GM10847 (cell line): ENCODE results near the gene PRKG1.

Experiments
- POLR2A ChIP-seq: IDR thresholded peaks from 2 replicates; pipeline ENCODE4 v1.6.1; 2011; ENCODE audit not compliant: insufficient read length; ENCODE audit errors: extremely low read depth

PRKG1 gene

GRCh38 chr10:51095444-51095843 lies 21.2 kb downstream of the PRKG1 start:
- no peak for TF ChIP-seq POLR2A

GRCh38 chr10:51097546-51097945 lies 23.3 kb downstream of the PRKG1 start:
- TF ChIP-seq POLR2A: no peak

- TF ChIP-seq POLR2A: no peak
These were observed 25.9 kb downstream of the PRKG1 start for GRCh38 chr10:51100221-51100620.

GRCh38 chr10:51103554-51104217 lies 29.4 kb downstream of the PRKG1 start:
- no peak for TF ChIP-seq POLR2A

- no peak for TF ChIP-seq POLR2A
These were observed 32.1 kb downstream of the PRKG1 start for GRCh38 chr10:51106311-51106945.

GRCh38 chr10:51108406-51108805 lies 34.1 kb downstream of the PRKG1 start:
- TF ChIP-seq POLR2A: no peak

- TF ChIP-seq POLR2A: no peak
These were observed 35.7 kb downstream of the PRKG1 start for GRCh38 chr10:51109801-51110533.

- no peak for TF ChIP-seq POLR2A
These were observed 37.7 kb downstream of the PRKG1 start for GRCh38 chr10:51112013-51112412.

- no peak for TF ChIP-seq POLR2A
These were observed 38.7 kb downstream of the PRKG1 start for GRCh38 chr10:51113007-51113406.

- TF ChIP-seq POLR2A: no peak
These were observed 42.9 kb downstream of the PRKG1 start for GRCh38 chr10:51117053-51117660.

- no peak for TF ChIP-seq POLR2A
These were observed 43.5 kb downstream of the PRKG1 start for GRCh38 chr10:51117794-51118193.

- TF ChIP-seq POLR2A: no peak
These were observed 45.2 kb downstream of the PRKG1 start for GRCh38 chr10:51119441-51119840.

GRCh38 chr10:51121861-51122260 lies 47.6 kb downstream of the PRKG1 start:
- no peak for TF ChIP-seq POLR2A

GRCh38 chr10:51124852-51125251 lies 50.6 kb downstream of the PRKG1 start:
- no peak for TF ChIP-seq POLR2A

- no peak for TF ChIP-seq POLR2A
These were observed 51.2 kb downstream of the PRKG1 start for GRCh38 chr10:51125518-51125917.
